Ectodermal cell (in vitro differentiated cells): Measurements from ENCODE around the gene ATG10.
"Not testable (repeated sequence)": the region's sequence is repeated elsewhere in the genome, so short reads cannot be mapped to it uniquely, and the experiment has no call there.

ENCODE experiments used
- H3K27ac ChIP-seq: 2 replicates; pipeline ENCODE4 v1.7.0; 2013; ENCODE audit warnings: mild to moderate bottlenecking, low read depth, low read length; ENCODE audit not compliant: insufficient read depth, poor library complexity, severe bottlenecking
- H3K27me3 ChIP-seq: 2 replicates; pipeline ENCODE4 v1.7.0; 2013; ENCODE audit warnings: mild to moderate bottlenecking, low read length; ENCODE audit not compliant: insufficient read depth, control insufficient read depth, poor library complexity, severe bottlenecking
- H3K36me3 ChIP-seq: one replicate; pipeline ENCODE4 v1.7.0; 2013; ENCODE audit warnings: low read length; ENCODE audit not compliant: control insufficient read depth, insufficient read depth
- H3K4me1 ChIP-seq: one replicate; pipeline ENCODE4 v1.7.0; 2013; ENCODE audit warnings: low read length; ENCODE audit not compliant: control insufficient read depth, insufficient read depth
- H3K4me3 ChIP-seq: 2 replicates; pipeline ENCODE4 v1.7.0; 2013; ENCODE audit warnings: low read depth, low read length, control low read depth; ENCODE audit not compliant: insufficient read depth
- H3K9me3 ChIP-seq: 2 replicates; pipeline ENCODE4 v1.7.0; 2013; ENCODE audit warnings: mild to moderate bottlenecking, low read length, moderate library complexity; ENCODE audit not compliant: control insufficient read depth
- WGBS, 2 experiments: methylation state at CpG; one replicate each; pipeline ENCODE4 v1.1.7; 2013; ENCODE audit warnings: missing lambda C conversion rate in 2 of 2; 5-methylcytosine and 5-hydroxymethylcytosine counted together

The ATG10 gene

DNA sequence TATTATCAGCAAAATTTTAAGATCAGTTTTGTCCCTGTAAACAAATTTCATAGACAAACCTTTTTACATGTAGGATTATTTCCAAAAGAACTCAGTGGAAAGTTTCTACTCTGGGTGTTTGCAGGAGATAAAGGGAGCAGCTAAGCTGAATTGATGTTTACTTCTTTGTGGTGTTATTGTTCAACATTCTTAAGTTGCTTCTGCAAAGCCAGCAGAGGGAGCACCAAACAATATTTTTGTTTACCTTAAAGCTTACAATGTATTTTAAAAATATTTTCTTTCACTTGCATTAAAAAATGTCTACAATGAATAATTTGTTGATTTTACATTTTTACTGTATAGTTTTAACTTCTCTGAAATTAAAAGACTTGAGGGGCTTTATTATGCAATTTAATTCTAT lies 135.4 kb downstream of the ATG10 start:
- H3K27me3 ChIP-seq, result no peaks in the 10 kb centered on the region
- H3K4me1 ChIP-seq, result no peaks in the 10 kb centered on the region
- no peaks in the 10 kb centered on the region for H3K36me3 ChIP-seq
- no peaks in the 10 kb centered on the region for H3K9me3 ChIP-seq
- H3K4me3 ChIP-seq, result no peak overlapping the region
- no peak overlapping the region for H3K27ac ChIP-seq

DNA sequence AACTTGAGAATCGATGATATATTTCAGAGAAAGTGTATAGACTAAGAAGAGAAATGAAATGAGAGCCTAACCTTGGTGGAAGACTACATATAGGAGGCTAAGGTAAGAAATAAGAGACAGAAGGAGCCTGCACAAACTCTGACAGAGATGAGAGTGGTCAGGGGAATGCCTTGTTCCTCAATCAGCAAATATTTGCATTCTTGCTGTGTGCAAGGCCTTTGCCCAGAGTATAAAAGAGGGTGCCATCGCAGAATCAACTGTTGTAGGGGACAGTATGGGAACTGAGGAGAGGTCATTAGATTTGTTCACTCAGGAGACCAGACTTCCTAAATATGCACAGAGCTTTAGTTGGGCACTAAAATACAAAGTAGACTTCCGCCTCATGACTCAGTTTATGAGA lies 137.2 kb downstream of the ATG10 start:
- 96% methylated on average over 3 of the region's 3 CpGs for WGBS, 2 experiments
- H3K9me3 ChIP-seq, result no peaks in the 10 kb centered on the region

DNA sequence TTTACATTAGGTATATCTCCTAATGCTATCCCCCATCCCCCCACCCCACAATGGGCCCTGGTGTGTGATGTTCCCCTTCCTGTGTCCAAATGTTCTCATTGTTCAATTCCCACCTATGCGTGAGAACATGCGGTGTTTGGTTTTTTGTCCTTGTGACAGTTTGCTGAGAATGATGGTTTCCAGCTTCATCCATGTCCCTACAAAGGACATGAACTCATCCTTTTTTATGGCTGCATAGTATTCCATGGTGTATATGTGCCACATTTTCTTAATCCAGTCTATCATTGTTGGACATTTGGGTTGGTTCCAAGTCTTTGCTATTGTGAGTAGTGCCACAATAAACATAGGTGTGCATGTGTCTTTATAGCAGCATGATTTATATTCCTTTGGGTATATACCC lies 138.1 kb downstream of the ATG10 start:
- 100% methylated on average over 1 of the region's 2 CpGs; no CpG with 5 or more reads in 1 of the 2 experiments for WGBS, 2 experiments
- not testable (repeated sequence) for H3K4me1 ChIP-seq, H3K9me3 ChIP-seq, H3K36me3 ChIP-seq, H3K27me3 ChIP-seq, H3K27ac ChIP-seq, H3K4me3 ChIP-seq

More for the DNA sequence above, 137.2 kb downstream of the ATG10 start:
- H3K36me3 ChIP-seq, result no peaks in the 10 kb centered on the region
- no peaks in the 10 kb centered on the region for H3K27me3 ChIP-seq
- H3K4me1 ChIP-seq, result no peaks in the 10 kb centered on the region
- H3K4me3 ChIP-seq, result no peak overlapping the region
- no peak overlapping the region for H3K27ac ChIP-seq

DNA sequence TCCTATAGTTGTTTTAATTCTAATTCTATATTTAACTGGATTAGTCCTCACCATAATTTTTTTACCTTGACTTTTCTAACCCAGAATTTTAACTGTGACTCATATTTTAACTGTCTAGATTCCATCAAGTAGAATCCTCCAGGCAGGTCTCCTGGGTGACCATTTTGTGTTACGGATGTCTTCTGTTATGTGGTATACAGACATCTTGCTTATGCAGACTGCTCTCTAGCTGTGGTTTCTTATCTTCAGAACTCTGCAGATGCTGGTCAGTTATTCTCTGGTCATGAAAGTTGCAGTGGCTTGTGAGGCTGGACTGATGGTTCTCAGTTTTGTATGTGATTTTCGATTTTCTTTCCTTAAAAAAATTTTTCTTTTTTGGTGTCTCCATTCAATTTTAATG lies 139.4 kb downstream of the ATG10 start:
- H3K27ac ChIP-seq, result no peak overlapping the region
- no peaks in the 10 kb centered on the region for H3K4me1 ChIP-seq
- H3K27me3 ChIP-seq, result no peaks in the 10 kb centered on the region
- H3K4me3 ChIP-seq, result no peak overlapping the region
- no peaks in the 10 kb centered on the region for H3K36me3 ChIP-seq
- H3K9me3 ChIP-seq, result no peaks in the 10 kb centered on the region
- 87 to 100% methylated on average over 1 to 2 of the region's 2 CpGs for WGBS, 2 experiments

DNA sequence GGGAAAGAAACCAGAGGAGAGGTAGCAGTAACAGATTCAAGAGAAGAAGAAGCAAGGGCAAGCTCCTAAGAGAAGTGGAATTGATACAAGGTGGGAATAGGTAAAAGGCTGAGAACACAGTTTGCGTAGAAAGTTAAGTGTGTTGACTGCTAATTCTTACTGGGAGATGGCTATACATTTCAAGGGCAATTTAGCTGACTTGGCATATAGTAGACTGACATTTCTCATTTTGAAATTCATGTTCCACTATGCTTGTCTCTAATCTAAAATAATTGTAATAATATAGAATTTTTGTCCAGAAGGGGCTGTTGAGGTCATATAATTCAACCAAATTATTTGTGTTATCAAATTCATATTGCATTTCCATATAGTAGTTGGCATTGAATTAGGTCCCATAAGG lies 144.0 kb downstream of the ATG10 start:
- Histone ChIP-seq H3K9me3 (no peaks in the 10 kb centered on the region), H3K36me3 (no peaks in the 10 kb centered on the region), H3K27ac (no peak overlapping the region), H3K27me3 (no peaks in the 10 kb centered on the region), H3K4me3 (no peak overlapping the region), H3K4me1 (no peaks in the 10 kb centered on the region)
- WGBS, 2 experiments, result 96 to 98% methylated on average over 1 of the region's 1 CpG

DNA sequence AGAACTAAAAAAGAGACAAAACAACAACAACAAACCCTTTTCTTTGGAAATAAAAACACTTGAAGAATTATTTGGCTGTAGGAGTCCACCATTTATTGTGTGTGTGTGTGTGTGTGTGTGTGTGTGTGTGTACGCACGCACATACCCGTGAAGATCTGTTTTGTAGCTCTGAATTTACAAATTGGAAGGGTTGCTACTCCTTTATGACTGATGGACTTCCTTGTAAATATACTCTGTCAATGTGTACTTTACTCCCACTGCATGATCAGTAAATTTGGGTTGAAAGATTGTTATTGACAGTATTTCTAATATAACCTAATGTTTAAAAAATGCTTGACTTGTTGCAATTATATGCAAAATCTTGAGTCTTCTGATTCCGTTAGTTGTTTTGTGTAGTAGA lies 148.1 kb downstream of the ATG10 start:
- no peaks in the 10 kb centered on the region for H3K9me3 ChIP-seq
- H3K36me3 ChIP-seq, result no peaks in the 10 kb centered on the region
- no peaks in the 10 kb centered on the region for H3K4me1 ChIP-seq
- no peak overlapping the region for H3K27ac ChIP-seq
- 77 to 97% methylated on average over 4 of the region's 4 CpGs for WGBS, 2 experiments
- H3K27me3 ChIP-seq, result no peaks in the 10 kb centered on the region
- H3K4me3 ChIP-seq, result no peak overlapping the region

DNA sequence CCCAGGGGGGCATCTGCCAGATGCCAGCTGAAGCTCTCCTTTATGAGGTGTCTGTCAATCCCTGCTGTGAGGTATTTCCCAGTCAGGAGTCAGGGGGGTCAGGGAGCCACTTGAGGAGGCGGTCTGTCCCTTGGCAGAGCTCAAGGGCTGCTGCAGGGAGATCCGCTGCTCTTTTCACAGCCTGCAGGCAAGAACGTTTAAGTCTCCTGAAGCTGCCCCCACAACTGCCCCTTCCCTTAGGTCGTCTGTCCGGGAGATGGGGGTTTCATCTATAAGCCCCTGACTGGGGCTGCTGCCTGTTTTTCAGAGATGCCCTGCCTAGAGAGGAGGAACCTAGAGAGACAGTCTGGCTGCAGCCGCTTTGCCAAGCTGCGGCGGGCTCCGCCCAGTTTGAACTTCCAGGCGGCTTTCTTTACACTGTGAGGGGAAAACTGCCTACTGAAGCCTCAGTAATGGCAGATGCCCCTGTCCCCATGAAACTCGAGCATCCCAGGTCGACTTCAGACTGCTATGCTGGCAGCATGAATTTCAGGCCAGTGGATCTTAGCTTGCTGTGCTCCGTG lies 158.0 kb downstream of the ATG10 start:
- no peaks in the 10 kb centered on the region for H3K27me3 ChIP-seq
- H3K27ac ChIP-seq, result peak overlapping the region; percentile 26
- WGBS, 2 experiments, result 74 to 77% methylated on average over 13 of the region's 13 CpGs
- no peaks in the 10 kb centered on the region for H3K9me3 ChIP-seq
- no peaks in the 10 kb centered on the region for H3K36me3 ChIP-seq
- H3K4me3 ChIP-seq, result no peak overlapping the region
- no peaks in the 10 kb centered on the region for H3K4me1 ChIP-seq

DNA sequence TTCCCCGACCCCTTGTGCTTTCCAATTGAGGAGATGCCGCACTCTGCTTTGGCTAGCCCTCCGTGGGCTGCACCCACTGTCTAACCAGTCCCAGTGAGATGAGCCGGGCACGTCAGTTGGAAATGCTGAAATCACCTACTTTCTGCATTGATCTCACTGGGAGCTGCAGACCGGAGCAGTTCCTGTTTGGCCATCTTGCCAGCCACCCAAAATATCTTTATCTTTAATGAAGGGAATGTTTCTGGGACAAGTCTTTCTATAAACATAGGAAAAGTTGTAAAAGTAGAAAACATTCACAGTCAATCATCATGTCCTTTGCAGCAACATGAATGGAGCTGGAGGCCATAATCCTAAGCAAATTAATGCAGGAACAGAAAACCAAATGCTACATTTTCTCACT lies 158.8 kb downstream of the ATG10 start:
- 94% methylated on average over 6 of the region's 6 CpGs for WGBS, 2 experiments
- Histone ChIP-seq H3K27ac (no peak overlapping the region), H3K9me3 (no peaks in the 10 kb centered on the region), H3K4me1 (no peaks in the 10 kb centered on the region), H3K27me3 (no peaks in the 10 kb centered on the region), H3K36me3 (no peaks in the 10 kb centered on the region), H3K4me3 (no peak overlapping the region)

DNA sequence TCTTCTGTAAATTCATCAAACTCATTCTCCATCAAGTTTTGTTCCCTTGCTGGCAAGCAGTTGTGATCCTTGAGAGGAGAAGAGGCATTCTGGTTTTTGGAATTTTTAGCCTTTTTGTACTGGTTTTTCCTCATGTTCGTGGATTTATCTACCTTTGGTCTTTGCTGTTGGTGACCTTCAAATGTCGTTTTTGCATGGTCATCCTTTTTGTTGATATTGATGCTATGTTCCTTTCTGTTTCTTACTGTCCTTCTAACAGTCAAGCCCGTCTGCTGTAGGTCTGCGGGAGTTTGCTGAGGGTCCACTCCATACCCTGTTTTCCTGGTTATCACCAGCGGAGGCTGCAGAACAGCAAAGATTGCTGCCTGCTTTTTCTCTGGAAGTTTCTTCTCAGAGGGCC lies 165.4 kb downstream of the ATG10 start:
- Histone ChIP-seq H3K27me3 (no peaks in the 10 kb centered on the region), H3K36me3 (no peaks in the 10 kb centered on the region), H3K9me3 (no peaks in the 10 kb centered on the region), H3K27ac (no peak overlapping the region), H3K4me3 (no peak overlapping the region), H3K4me1 (no peaks in the 10 kb centered on the region)
- WGBS, 2 experiments, result 93 to 97% methylated on average over 5 of the region's 5 CpGs

DNA sequence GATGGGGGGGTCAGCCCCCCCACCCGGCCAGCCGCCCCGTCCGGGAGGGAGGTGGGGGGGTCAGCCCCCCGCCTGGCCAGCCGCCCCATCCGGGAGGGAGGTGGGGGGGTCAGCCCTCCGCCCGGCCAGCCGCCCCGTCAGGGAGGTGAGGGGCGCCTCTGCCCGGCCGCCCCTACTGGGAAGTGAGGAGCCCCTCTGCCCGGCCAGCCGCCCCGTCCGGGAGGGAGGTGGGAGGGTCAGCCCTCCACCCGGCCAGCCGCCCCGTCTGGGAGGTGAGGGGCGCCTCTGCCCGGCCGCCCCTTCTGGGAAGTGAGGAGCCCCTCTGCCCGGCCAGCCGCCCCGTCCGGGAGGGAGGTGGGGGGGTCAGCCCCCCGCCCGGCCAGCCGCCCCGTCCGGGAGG lies 168.0 kb downstream of the ATG10 start:
- WGBS, 2 experiments, result no CpG with 5 or more reads among the region's 33 CpGs
- not testable (repeated sequence) for H3K36me3 ChIP-seq, H3K9me3 ChIP-seq

DNA sequence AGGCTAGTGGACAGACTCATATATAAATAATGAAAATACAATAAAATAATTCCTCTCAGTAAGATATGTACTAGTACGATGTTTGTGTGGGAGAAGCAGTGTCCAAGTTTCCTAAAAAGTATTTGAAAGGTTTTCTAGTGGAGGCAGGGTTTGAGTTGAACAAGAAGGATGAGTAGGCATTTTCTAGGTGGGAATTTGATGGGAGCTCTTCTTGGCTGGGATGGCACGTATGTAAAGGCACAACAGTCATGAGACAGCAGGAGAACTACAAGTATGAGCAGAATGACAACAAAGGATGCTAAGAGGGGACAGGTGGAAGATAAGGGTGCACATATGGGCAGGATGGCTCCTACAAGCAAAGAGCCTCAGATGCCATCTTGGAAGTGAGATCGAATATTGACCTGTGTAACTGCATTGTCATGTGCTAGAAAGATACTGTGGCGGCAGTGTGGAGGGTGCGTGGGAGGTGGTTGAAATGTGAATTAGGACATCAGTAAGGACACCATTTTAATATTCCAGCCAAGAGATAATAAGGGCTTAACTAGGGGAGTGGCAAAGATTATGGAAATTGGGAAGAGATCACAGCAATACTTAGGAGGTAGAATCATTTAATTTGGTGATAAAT lies 170.5 kb downstream of the ATG10 start:
- Histone ChIP-seq H3K27ac (no peak overlapping the region), H3K9me3 (no peaks in the 10 kb centered on the region), H3K4me3 (no peak overlapping the region), H3K4me1 (no peaks in the 10 kb centered on the region), H3K36me3 (no peaks in the 10 kb centered on the region), H3K27me3 (no peaks in the 10 kb centered on the region)
- 95 to 96% methylated on average over 5 of the region's 5 CpGs for WGBS, 2 experiments

More for the DNA sequence above, 168.0 kb downstream of the ATG10 start:
- H3K27ac ChIP-seq, H3K4me3 ChIP-seq, H3K27me3 ChIP-seq, H3K4me1 ChIP-seq: not testable (repeated sequence)
